Osteoblast (primary cell): ENCODE measurements around the gene UTP15. TPM values are rescaled to one million over a fixed set of nuclear protein-coding genes. Genes with fewer than 3 reads are reported as not detected.

Experiments used
- DNase-seq: peaks from one replicate; pipeline ENCODE4 v3.0.0; 2011; ENCODE audit warnings: low spot score, mixed read lengths; ENCODE audit not compliant: insufficient read length; ENCODE audit errors: missing footprints
- H2AFZ ChIP-seq: 2 replicates; pipeline ENCODE4 v1.6.0; 2011; ENCODE audit warnings: mild to moderate bottlenecking, low read length
- H3K27ac ChIP-seq: 2 replicates; pipeline ENCODE4 v1.5.1; 2011; ENCODE audit warnings: mild to moderate bottlenecking, low read depth, low read length, moderate library complexity
- H3K27me3 ChIP-seq: 2 replicates; pipeline ENCODE4 v1.6.0; 2012; ENCODE audit warnings: mild to moderate bottlenecking, control low read depth, inconsistent platforms, low read length, moderate library complexity; ENCODE audit not compliant: insufficient read depth
- H3K36me3 ChIP-seq: 2 replicates; pipeline ENCODE4 v1.5.1; 2011; ENCODE audit warnings: mild to moderate bottlenecking, low read length, control low read depth, moderate library complexity; ENCODE audit not compliant: insufficient read depth
- H3K4me1 ChIP-seq: 2 replicates; pipeline ENCODE4 v1.5.1; 2011; ENCODE audit warnings: mild to moderate bottlenecking, low read length, control low read depth, moderate library complexity; ENCODE audit not compliant: insufficient read depth
- H3K4me2 ChIP-seq: 2 replicates; pipeline ENCODE4 v1.6.0; 2011; ENCODE audit warnings: mild to moderate bottlenecking, low read length; ENCODE audit not compliant: insufficient read depth
- H3K4me3 ChIP-seq: fragments of 200-600 bp; sonication (generic); 3 replicates; pipeline ENCODE4 v1.5.1; 2012; ENCODE audit warnings: mild to moderate bottlenecking, low read length, inconsistent platforms; ENCODE audit not compliant: insufficient read depth
- H3K79me2 ChIP-seq: 2 replicates; pipeline ENCODE4 v1.6.0; 2012; ENCODE audit warnings: mild to moderate bottlenecking, low read length, control low read depth, inconsistent platforms; ENCODE audit not compliant: insufficient read depth
- H3K9me3 ChIP-seq: 2 replicates; pipeline ENCODE4 v1.5.1; 2011; ENCODE audit warnings: low read depth, low read length, control low read depth
- H4K20me1 ChIP-seq: 2 replicates; pipeline ENCODE4 v1.6.0; 2012; ENCODE audit warnings: mild to moderate bottlenecking, low read length, control low read depth; ENCODE audit not compliant: insufficient read depth
- CTCF ChIP-seq: IDR thresholded peaks from 2 replicates; pipeline ENCODE4 v1.5.1; 2011; ENCODE audit warnings: mild to moderate bottlenecking, low read depth, low read length, moderate library complexity; ENCODE audit errors: extremely low read depth
- total RNA-seq: library from RNA; depleted of rRNA; stranded (reverse); fragments of >200 nt; gene quantifications from 2 replicates; pipeline ENCODE4 v1.2.3, GENCODE V29; 2012

The UTP15 gene
- total RNA-seq, 1 donor: 20.6 TPM

GRCh38 chr5:73625944-73626811 is 60.6 kb downstream of the UTP15 start, which contains the start of gene ARHGEF28:
Gene ARHGEF28, plus strand, starts transcription at chr5:73626196. Its CDS starts 58,656 bp downstream, at chr5:73684852.
- no peaks in the 10 kb centered on the region for H3K4me1 ChIP-seq
- H3K9me3 ChIP-seq: no peaks in the 10 kb centered on the region
- no peak for TF ChIP-seq CTCF
- H3K4me2 ChIP-seq: peak within 1 kb of the TSS; percentile 90
- DNase-seq: peak; percentile 97
- peaks cover 2% of the 10 kb centered on the region for H4K20me1 ChIP-seq
- H3K27me3 ChIP-seq: no peaks in the 10 kb centered on the region
- H3K36me3 ChIP-seq: no peaks in the 10 kb centered on the region
- peak within 1 kb of the TSS; percentile 93 for H2AFZ ChIP-seq
- peaks cover 50% of the 10 kb centered on the region for H3K79me2 ChIP-seq
- H3K27ac ChIP-seq: no peak within 1 kb of the TSS
- H3K4me3 ChIP-seq: peak within 1 kb of the TSS; percentile 83

GRCh38 chr5:73626814-73627313 is 61.3 kb downstream of the UTP15 start:
- H3K4me2 ChIP-seq: peak overlapping the region; percentile 90
- H3K36me3 ChIP-seq: no peaks in the 10 kb centered on the region
- peak overlapping the region; percentile 93 for H2AFZ ChIP-seq
- H3K27ac ChIP-seq: no peak overlapping the region
- TF ChIP-seq CTCF: no peak
- DNase-seq: no peak
- peak overlapping the region; percentile 83 for H3K4me3 ChIP-seq
- H3K27me3 ChIP-seq: no peaks in the 10 kb centered on the region
- peaks cover 2% of the 10 kb centered on the region for H4K20me1 ChIP-seq
- no peaks in the 10 kb centered on the region for H3K4me1 ChIP-seq
- no peaks in the 10 kb centered on the region for H3K9me3 ChIP-seq
- H3K79me2 ChIP-seq: peaks cover 57% of the 10 kb centered on the region

- no peak for DNase-seq
- Histone ChIP-seq H3K27ac (no peak overlapping the region), H3K9me3 (no peaks in the 10 kb centered on the region), H4K20me1 (peaks cover 2% of the 10 kb centered on the region), H3K27me3 (no peaks in the 10 kb centered on the region), H3K4me2 (no peak overlapping the region), H3K4me3 (no peak overlapping the region), H3K36me3 (no peaks in the 10 kb centered on the region), H3K4me1 (no peaks in the 10 kb centered on the region), H2AFZ (no peak overlapping the region), H3K79me2 (peaks cover 76% of the 10 kb centered on the region)
- TF ChIP-seq CTCF: no peak
Measured at GRCh38 chr5:73629456-73629855, 63.9 kb downstream of the UTP15 start.

GRCh38 chr5:73630765-73631164 is 65.2 kb downstream of the UTP15 start:
- no peak overlapping the region for H3K4me2 ChIP-seq
- no peaks in the 10 kb centered on the region for H3K4me1 ChIP-seq
- no peak for DNase-seq
- no peaks in the 10 kb centered on the region for H3K9me3 ChIP-seq
- H4K20me1 ChIP-seq: peaks cover 2% of the 10 kb centered on the region
- H3K4me3 ChIP-seq: no peak overlapping the region
- no peaks in the 10 kb centered on the region for H3K36me3 ChIP-seq
- H3K79me2 ChIP-seq: peaks cover 88% of the 10 kb centered on the region
- H3K27me3 ChIP-seq: no peaks in the 10 kb centered on the region
- H2AFZ ChIP-seq: no peak overlapping the region
- no peak overlapping the region for H3K27ac ChIP-seq
- TF ChIP-seq CTCF: no peak
